ENCODE data around the gene NOXO1. TPM values are rescaled to one million over a fixed set of nuclear protein-coding genes. Genes with fewer than 3 reads are reported as not detected.
A peak's percentile ranks its signal among the peaks of the same experiment; 100 is the strongest.
"Not testable (repeated sequence)": the region's sequence is repeated elsewhere in the genome, so short reads cannot be mapped to it uniquely, and the experiment has no call there.

NOXO1 gene
- total RNA-seq, 2 donors from 2014 or later: not detected

GRCh38 chr16:2019921-2020831 is 38.9 kb upstream of the NOXO1 start:
- Mint-ChIP-seq H3K36me3 (no peaks in the 10 kb centered on the region), H3K27ac (no peak overlapping the region), H3K4me3 (no peak overlapping the region), H3K4me1 (ENCODE audit: low read depth in 2 of 2) (peaks cover 5 to 12% of the 10 kb centered on the region in 2 donors), H3K9me3 (no peaks in the 10 kb centered on the region), H3K27me3 (peaks cover 0 to 8% of the 10 kb centered on the region in 2 donors)
- DNase-seq (ENCODE audit: low spot score) (no peak), ATAC-seq (no peak)

GRCh38 chr16:2019518-2019920 is 38.2 kb upstream of the NOXO1 start, which contains the start of gene NPW:
Gene NPW (plus strand): TSS chr16:2019785.
- no peak within 1 kb of the TSS for H3K27ac Mint-ChIP-seq
- H3K4me3 Mint-ChIP-seq: no peak within 1 kb of the TSS
- H3K27me3 Mint-ChIP-seq: peaks cover 0 to 8% of the 10 kb centered on the region in 2 donors
- H3K36me3 Mint-ChIP-seq: no peaks in the 10 kb centered on the region
- DNase-seq (ENCODE audit: low spot score) (no peak), ATAC-seq (no peak)
- no peaks in the 10 kb centered on the region for H3K9me3 Mint-ChIP-seq
- H3K4me1 Mint-ChIP-seq (ENCODE audit: low read depth in 2 of 2): peaks cover 5 to 12% of the 10 kb centered on the region in 2 donors

GRCh38 chr16:2016407-2016922 is 35.2 kb upstream of the NOXO1 start:
- no peaks in the 10 kb centered on the region for H3K9me3 Mint-ChIP-seq
- DNase-seq (ENCODE audit: low spot score) (no peak), ATAC-seq (peak in 1 of 2 donors; percentile 46)
- H3K4me3 Mint-ChIP-seq: no peak overlapping the region
- no peak overlapping the region for H3K27ac Mint-ChIP-seq
- H3K4me1 Mint-ChIP-seq (ENCODE audit: low read depth in 2 of 2): no peaks in the 10 kb centered on the region
- peaks cover 0 to 5% of the 10 kb centered on the region in 2 donors for H3K27me3 Mint-ChIP-seq
- no peaks in the 10 kb centered on the region for H3K36me3 Mint-ChIP-seq

GRCh38 chr16:2015947-2016208 is 34.6 kb upstream of the NOXO1 start:
- Mint-ChIP-seq H3K9me3 (no peaks in the 10 kb centered on the region), H3K36me3 (no peaks in the 10 kb centered on the region), H3K27ac (no peak overlapping the region), H3K4me3 (no peak overlapping the region), H3K4me1 (ENCODE audit: low read depth in 2 of 2) (no peaks in the 10 kb centered on the region), H3K27me3 (peaks cover 0 to 5% of the 10 kb centered on the region in 2 donors)
- no peak for DNase-seq (ENCODE audit: low spot score)
- no peak for ATAC-seq

GRCh38 chr16:2015117-2015946 is 34.1 kb upstream of the NOXO1 start:
- H3K36me3 Mint-ChIP-seq: no peaks in the 10 kb centered on the region
- H3K9me3 Mint-ChIP-seq: no peaks in the 10 kb centered on the region
- ATAC-seq (no peak), DNase-seq (ENCODE audit: low spot score) (no peak)
- no peak overlapping the region for H3K27ac Mint-ChIP-seq
- H3K4me3 Mint-ChIP-seq: no peak overlapping the region
- H3K27me3 Mint-ChIP-seq: peaks cover 0 to 5% of the 10 kb centered on the region in 2 donors
- peaks cover 1 to 3% of the 10 kb centered on the region in 2 donors for H3K4me1 Mint-ChIP-seq (ENCODE audit: low read depth in 2 of 2)

GRCh38 chr16:2013527-2013926 is 32.3 kb upstream of the NOXO1 start:
- Mint-ChIP-seq H3K9me3 (no peaks in the 10 kb centered on the region), H3K4me3 (no peak overlapping the region), H3K27me3 (peaks cover 0 to 2% of the 10 kb centered on the region in 2 donors), H3K4me1 (ENCODE audit: low read depth in 2 of 2) (peaks cover 7 to 13% of the 10 kb centered on the region in 2 donors), H3K27ac (no peak overlapping the region), H3K36me3 (no peaks in the 10 kb centered on the region)
- ATAC-seq (no peak), DNase-seq (ENCODE audit: low spot score) (no peak)

GRCh38 chr16:2011726-2012125 is 30.5 kb upstream of the NOXO1 start:
- not testable (repeated sequence) for H3K27ac Mint-ChIP-seq; H3K9me3 Mint-ChIP-seq; H3K27me3 Mint-ChIP-seq; H3K4me3 Mint-ChIP-seq; ATAC-seq; H3K36me3 Mint-ChIP-seq; DNase-seq (ENCODE audit: low spot score)
- H3K4me1 Mint-ChIP-seq (ENCODE audit: low read depth in 2 of 2): peaks cover 20 to 27% of the 10 kb centered on the region in 2 donors

GRCh38 chr16:2009791-2010510 is 28.7 kb upstream of the NOXO1 start, which contains the start of gene ZNF598:
Gene ZNF598 (minus strand): TSS chr16:2009821.
- Mint-ChIP-seq H3K27ac (peak within 1 kb of the TSS; percentile 96), H3K27me3 (no peaks in the 10 kb centered on the region), H3K9me3 (no peaks in the 10 kb centered on the region), H3K4me1 (ENCODE audit: low read depth in 2 of 2) (peaks cover 28 to 37% of the 10 kb centered on the region in 2 donors), H3K36me3 (no peaks in the 10 kb centered on the region), H3K4me3 (peak within 1 kb of the TSS; percentile 97)
- DNase-seq (ENCODE audit: low spot score) (peak; percentile 89), ATAC-seq (peak; percentile 97 to 99)

- DNase-seq (ENCODE audit: low spot score): no peak
- H3K27me3 Mint-ChIP-seq: no peaks in the 10 kb centered on the region
- no peaks in the 10 kb centered on the region for H3K36me3 Mint-ChIP-seq
These were observed 28.0 kb upstream of the NOXO1 start for GRCh38 chr16:2009164-2009711.

GRCh38 chr16:2008631-2009163 is 27.4 kb upstream of the NOXO1 start:
- H3K36me3 Mint-ChIP-seq: no peaks in the 10 kb centered on the region
- peak overlapping the region; percentile 95 for H3K4me3 Mint-ChIP-seq
- H3K27me3 Mint-ChIP-seq: no peaks in the 10 kb centered on the region
- H3K27ac Mint-ChIP-seq: peak overlapping the region; percentile 81 to 86
- DNase-seq (ENCODE audit: low spot score) (no peak), ATAC-seq (peak in 1 of 2 donors; percentile 6)
- no peaks in the 10 kb centered on the region for H3K9me3 Mint-ChIP-seq
- peaks cover 30 to 37% of the 10 kb centered on the region in 2 donors for H3K4me1 Mint-ChIP-seq (ENCODE audit: low read depth in 2 of 2)

More at GRCh38 chr16:2009164-2009711, 28.0 kb upstream of the NOXO1 start:
- Mint-ChIP-seq H3K9me3 (no peaks in the 10 kb centered on the region), H3K4me3 (peak overlapping the region; percentile 95), H3K4me1 (ENCODE audit: low read depth in 2 of 2) (peaks cover 30 to 37% of the 10 kb centered on the region in 2 donors), H3K27ac (peak overlapping the region; percentile 81 to 86)
- ATAC-seq: peak; percentile 47 to 53

- Mint-ChIP-seq H3K36me3 (no peaks in the 10 kb centered on the region), H3K4me1 (ENCODE audit: low read depth in 2 of 2) (peaks cover 30 to 37% of the 10 kb centered on the region in 2 donors), H3K27ac (peak overlapping the region; percentile 81 to 86), H3K4me3 (peak overlapping the region; percentile 95), H3K27me3 (no peaks in the 10 kb centered on the region), H3K9me3 (no peaks in the 10 kb centered on the region)
- DNase-seq (ENCODE audit: low spot score) (no peak), ATAC-seq (no peak)
These were observed 26.8 kb upstream of the NOXO1 start for GRCh38 chr16:2008009-2008526.

GRCh38 chr16:2007081-2007836 is 26.0 kb upstream of the NOXO1 start:
- H3K27me3 Mint-ChIP-seq: no peaks in the 10 kb centered on the region
- H3K27ac Mint-ChIP-seq: peak overlapping the region; percentile 81 to 86
- peak overlapping the region; percentile 95 for H3K4me3 Mint-ChIP-seq
- H3K9me3 Mint-ChIP-seq: no peaks in the 10 kb centered on the region
- ATAC-seq (no peak), DNase-seq (ENCODE audit: low spot score) (no peak)
- peaks cover 32 to 37% of the 10 kb centered on the region in 2 donors for H3K4me1 Mint-ChIP-seq (ENCODE audit: low read depth in 2 of 2)
- H3K36me3 Mint-ChIP-seq: no peaks in the 10 kb centered on the region
